OCI-LY3 (cell line): ENCODE data around the gene ME3.

Experiments used
- CTCF ChIP-seq: fragments of 200-600, 300-600 bp; sonication (generic); IDR thresholded peaks from 2 replicates; pipeline ENCODE4 v1.5.1; 2014; ENCODE audit warnings: antibody characterized with exemption, low read length, low read depth
- EZH2phosphoT487 ChIP-seq: fragments of 200-600 bp; shearing (Covaris generic); IDR thresholded peaks from 2 replicates; pipeline ENCODE4 v1.6.1; 2018; ENCODE audit warnings: antibody characterized with exemption, mixed run types, low read depth

DNA sequence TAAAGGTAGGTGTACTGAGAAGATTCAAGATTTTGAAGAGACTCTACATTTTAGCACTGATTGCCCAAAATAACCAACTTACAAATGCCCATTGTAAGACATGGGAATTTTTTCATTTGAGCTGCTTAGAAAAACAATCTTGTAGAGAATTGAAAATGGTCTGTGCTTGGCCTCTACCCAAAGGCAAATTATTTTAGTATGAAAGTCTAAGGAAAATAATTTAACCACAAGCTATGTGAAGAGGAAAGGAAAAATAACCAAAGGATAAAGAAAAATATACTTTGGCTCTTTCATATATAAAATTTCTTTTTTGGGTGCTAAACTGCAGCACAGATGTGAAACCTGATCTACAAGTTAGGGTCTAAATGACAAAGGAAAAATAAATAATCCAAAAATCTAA is 54.9 kb downstream of the ME3 start:
- TF ChIP-seq EZH2phosphoT487 (no peak), CTCF (no peak)
